BE2C (cell line): ENCODE results near the gene QRSL1.
"Not testable (repeated sequence)": the region's sequence is repeated elsewhere in the genome, so short reads cannot be mapped to it uniquely, and the experiment has no call there.

ENCODE experiments used
- DNase-seq: peaks from one replicate; pipeline ENCODE4 v3.0.0-alpha.2; 2020
- H3K27me3 ChIP-seq: fragments of 250-450 bp; sonication (Bioruptor Pico); 2 replicates; pipeline ENCODE4 v1.5.1; 2020; ENCODE audit warnings: mild to moderate bottlenecking
- H3K36me3 ChIP-seq: fragments of 250-450 bp; sonication (Bioruptor Pico); 2 replicates; pipeline ENCODE4 v1.5.1; 2020; ENCODE audit warnings: mild to moderate bottlenecking
- H3K4me1 ChIP-seq: fragments of 250-450 bp; sonication (Bioruptor Pico); 2 replicates; pipeline ENCODE4 v1.5.1; 2020
- H3K4me3 ChIP-seq: 2 replicates; pipeline ENCODE4 v1.5.1; 2011; ENCODE audit warnings: low read depth, low read length
- H3K9me3 ChIP-seq: fragments of 250-450 bp; sonication (Bioruptor Pico); 2 replicates; pipeline ENCODE4 v1.5.1; 2020
- CTCF ChIP-seq: IDR thresholded peaks from 2 replicates; pipeline ENCODE4 v1.5.1; 2012; ENCODE audit warnings: mild to moderate bottlenecking, low read depth, low read length

QRSL1 gene

DNA sequence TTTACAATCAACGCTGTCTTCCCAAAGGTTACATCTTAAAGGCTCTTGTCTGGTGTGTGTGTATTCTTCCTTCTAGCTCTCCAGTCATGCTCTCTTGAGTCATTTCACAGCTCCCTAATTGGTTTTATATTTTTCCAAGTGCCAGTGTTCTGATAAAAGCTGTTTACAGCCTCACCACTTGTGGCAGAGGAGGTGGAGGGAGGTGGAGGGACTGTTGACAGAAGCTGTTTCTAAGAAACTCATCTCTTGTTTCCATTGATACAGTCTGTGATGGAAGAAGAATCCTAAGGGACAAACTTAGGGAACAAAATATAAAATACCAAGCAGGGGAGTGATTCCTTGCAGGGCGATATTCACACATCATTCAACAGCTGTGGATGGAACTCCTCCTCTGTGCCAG, 64.0 kb downstream of the QRSL1 start:
- Histone ChIP-seq H3K4me1 (no peaks in the 10 kb centered on the region), H3K27me3 (no peaks in the 10 kb centered on the region), H3K36me3 (no peaks in the 10 kb centered on the region), H3K9me3 (no peaks in the 10 kb centered on the region), H3K4me3 (no peak overlapping the region)
- TF ChIP-seq CTCF: no peak
- no peak for DNase-seq

DNA sequence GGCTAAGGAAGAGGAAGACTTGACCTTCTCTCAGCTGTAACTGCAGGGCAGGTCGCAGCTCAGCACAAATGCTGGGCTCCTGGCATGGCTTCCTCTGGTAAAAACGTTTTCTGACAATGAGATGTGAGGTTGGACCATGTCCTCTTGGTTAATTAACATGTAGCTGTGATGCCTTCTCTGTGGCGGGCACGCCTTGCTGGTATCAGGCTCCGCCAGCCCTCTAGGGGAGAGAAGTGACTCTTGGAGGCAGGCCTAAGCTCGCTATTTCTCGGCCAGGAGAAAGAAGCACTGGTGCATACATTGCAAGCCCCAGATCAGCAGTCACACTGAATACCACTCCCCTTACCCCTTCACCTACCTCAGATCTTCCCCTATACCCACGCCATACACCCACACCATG, 65.0 kb downstream of the QRSL1 start:
- TF ChIP-seq CTCF: no peak

GRCh38 chr6:106700581-106700980, 71.2 kb downstream of the QRSL1 start:
- no peak for TF ChIP-seq CTCF
- DNase-seq: no peak
- Histone ChIP-seq H3K9me3 (peaks cover 3% of the 10 kb centered on the region; the same call in 1 of the 2 replicates), H3K4me1 (peaks cover 7% of the 10 kb centered on the region; the same call in 1 of the 2 replicates), H3K36me3 (no peaks in the 10 kb centered on the region), H3K4me3 (no peak overlapping the region), H3K27me3 (no peaks in the 10 kb centered on the region)

More for the DNA sequence above, 65.0 kb downstream of the QRSL1 start:
- H3K4me1 ChIP-seq: no peaks in the 10 kb centered on the region
- H3K27me3 ChIP-seq: no peaks in the 10 kb centered on the region
- no peak overlapping the region for H3K4me3 ChIP-seq
- no peaks in the 10 kb centered on the region for H3K36me3 ChIP-seq
- H3K9me3 ChIP-seq: no peaks in the 10 kb centered on the region
- no peak for DNase-seq

- H3K4me3 ChIP-seq, DNase-seq, H3K4me1 ChIP-seq, H3K36me3 ChIP-seq, H3K9me3 ChIP-seq, H3K27me3 ChIP-seq: not testable (repeated sequence)
These were observed 71.8 kb downstream of the QRSL1 start for GRCh38 chr6:106701201-106701600.

GRCh38 chr6:106702046-106702445, 72.7 kb downstream of the QRSL1 start:
- no peak for TF ChIP-seq CTCF
- Histone ChIP-seq H3K9me3 (peaks cover 6% of the 10 kb centered on the region; the same call in 1 of the 2 replicates), H3K4me3 (no peak overlapping the region; the same call in 1 of the 2 replicates), H3K4me1 (peaks cover 7% of the 10 kb centered on the region; the same call in 1 of the 2 replicates), H3K36me3 (no peaks in the 10 kb centered on the region), H3K27me3 (no peaks in the 10 kb centered on the region)
- DNase-seq: no peak

GRCh38 chr6:106702451-106703110, 73.2 kb downstream of the QRSL1 start:
- TF ChIP-seq CTCF: no peak
- Histone ChIP-seq H3K36me3 (no peaks in the 10 kb centered on the region), H3K9me3 (peaks cover 6% of the 10 kb centered on the region; the same call in 1 of the 2 replicates), H3K27me3 (no peaks in the 10 kb centered on the region), H3K4me3 (peak overlapping the region; percentile 29), H3K4me1 (peaks cover 7% of the 10 kb centered on the region; the same call in 1 of the 2 replicates)
- DNase-seq: peak; percentile 24
